Upper lobe of left lung (tissue), 4 donors: ENCODE measurements around the gene PDX1.

Source experiments
- CTCF ChIP-seq, 6 experiments: fragments of 450-650 bp in 4 of 6; fragments of 200-600 bp in 2 of 6; sonication (generic) in 2 of 6; IDR thresholded peaks; one replicate each; pipeline ENCODE4 v1.5.1; 2016 to 2019; ENCODE audit warnings: antibody characterized with exemption in 6 of 6
- POLR2A ChIP-seq, 4 donors: fragments of 450-650 bp; IDR thresholded peaks; one replicate each; pipeline ENCODE4 v1.5.1; 2016 to 2017; ENCODE audit warnings: antibody characterized with exemption in 4 of 4, mild to moderate bottlenecking in 2 of 4
- POLR2AphosphoS5 ChIP-seq, 2 donors: sonication (generic); formaldehyde crosslinking; IDR thresholded peaks; one replicate each; pipeline ENCODE4 v1.5.1; 2017; ENCODE audit warnings: antibody characterized with exemption in 2 of 2

GRCh38 chr13:27965740-27966640 lies 46.2 kb downstream of the PDX1 start:
- TF ChIP-seq CTCF (IDR thresholded peaks at IDR 0.05) (no peak), POLR2A (IDR thresholded peaks at IDR 0.05) (no peak), POLR2AphosphoS5 (IDR thresholded peaks at IDR 0.05) (no peak)
